Measurements from ENCODE around the gene SLC10A4. TPM values are rescaled to one million over a fixed set of nuclear protein-coding genes. Genes with fewer than 3 reads are reported as not detected.

The SLC10A4 gene
- total and polyA plus RNA-seq, 2 donors, result 1.2 to 3.2 TPM

DNA sequence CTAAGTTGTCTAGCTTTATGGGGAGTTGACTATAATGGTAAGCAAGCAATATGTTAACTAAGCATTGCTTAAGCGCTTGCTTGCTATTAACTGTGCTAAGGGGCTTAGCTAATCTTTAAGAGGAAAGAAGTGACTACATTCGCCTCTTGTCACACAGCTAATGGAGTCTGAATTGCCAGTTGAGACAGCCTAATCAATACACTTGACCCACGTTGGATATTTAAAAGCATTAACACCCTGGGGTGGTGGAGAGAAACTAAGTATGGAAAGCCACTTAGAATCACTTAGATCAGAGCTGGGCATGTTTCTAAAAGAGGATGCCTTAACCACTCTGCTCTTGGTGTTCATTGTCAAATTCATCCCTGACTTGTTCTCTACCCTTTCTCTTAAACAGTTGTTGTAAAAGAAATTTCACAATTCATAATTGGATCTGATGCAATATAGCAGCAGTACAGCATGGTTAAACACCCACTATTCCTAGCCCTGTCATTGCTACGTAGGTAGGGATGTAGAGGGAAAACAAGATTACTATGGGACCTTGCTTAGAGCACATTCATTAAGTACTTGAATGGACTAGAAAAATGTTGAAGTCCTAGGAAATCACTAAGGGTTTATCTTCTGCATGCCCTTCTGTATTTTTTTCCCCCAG, 10.4 kb downstream of the SLC10A4 start:
- DNase-seq (ENCODE audit: extremely low spot score), result no peak
- Histone ChIP-seq H3K4me3 (ENCODE audit: low read depth, low read length) (no peak overlapping the region), H3K4me1 (ENCODE audit: insufficient read depth) (peaks cover 2% of the 10 kb centered on the region), H3K36me3 (ENCODE audit: insufficient read depth) (peaks cover 2% of the 10 kb centered on the region), H3K27ac (ENCODE audit: low read depth) (no peak overlapping the region)
- WGBS, result 66% methylated on average over 4 of the region's 4 CpGs

DNA sequence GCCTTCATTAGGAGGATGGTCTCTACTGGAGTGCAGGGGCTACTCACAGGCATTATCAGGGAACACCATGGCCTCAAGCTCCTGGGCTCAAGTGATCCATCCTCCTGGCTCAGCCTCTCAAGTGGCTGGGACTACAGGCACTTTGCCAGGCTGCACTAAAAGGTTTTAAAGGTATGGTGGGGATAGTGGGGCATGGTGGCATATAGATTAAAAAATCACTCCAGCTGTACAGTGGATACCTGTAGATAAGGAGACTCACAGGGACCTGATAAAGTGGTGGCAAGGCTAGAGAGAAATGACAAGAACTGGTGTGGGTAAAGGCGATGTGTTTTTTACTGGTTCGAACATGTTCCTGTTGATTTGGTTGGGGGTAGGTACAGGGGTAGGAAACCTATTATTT, 12.8 kb downstream of the SLC10A4 start:
- over 99% methylated on average over 2 of the region's 2 CpGs for WGBS
- Histone ChIP-seq H3K4me3 (ENCODE audit: low read depth, low read length) (no peak overlapping the region), H3K4me1 (ENCODE audit: insufficient read depth) (no peaks in the 10 kb centered on the region), H3K36me3 (ENCODE audit: insufficient read depth) (peaks cover 2% of the 10 kb centered on the region), H3K27ac (ENCODE audit: low read depth) (no peak overlapping the region)
- no peak for DNase-seq (ENCODE audit: extremely low spot score)

GRCh38 chr4:48498895-48499294, 15.8 kb downstream of the SLC10A4 start:
- Histone ChIP-seq H3K36me3 (ENCODE audit: insufficient read depth) (peaks cover 2% of the 10 kb centered on the region), H3K4me3 (ENCODE audit: low read depth, low read length) (no peak overlapping the region), H3K27ac (ENCODE audit: low read depth) (no peak overlapping the region), H3K4me1 (ENCODE audit: insufficient read depth) (no peaks in the 10 kb centered on the region)
- 94% methylated on average over 4 of the region's 4 CpGs for WGBS
- DNase-seq (ENCODE audit: extremely low spot score), result no peak

DNA sequence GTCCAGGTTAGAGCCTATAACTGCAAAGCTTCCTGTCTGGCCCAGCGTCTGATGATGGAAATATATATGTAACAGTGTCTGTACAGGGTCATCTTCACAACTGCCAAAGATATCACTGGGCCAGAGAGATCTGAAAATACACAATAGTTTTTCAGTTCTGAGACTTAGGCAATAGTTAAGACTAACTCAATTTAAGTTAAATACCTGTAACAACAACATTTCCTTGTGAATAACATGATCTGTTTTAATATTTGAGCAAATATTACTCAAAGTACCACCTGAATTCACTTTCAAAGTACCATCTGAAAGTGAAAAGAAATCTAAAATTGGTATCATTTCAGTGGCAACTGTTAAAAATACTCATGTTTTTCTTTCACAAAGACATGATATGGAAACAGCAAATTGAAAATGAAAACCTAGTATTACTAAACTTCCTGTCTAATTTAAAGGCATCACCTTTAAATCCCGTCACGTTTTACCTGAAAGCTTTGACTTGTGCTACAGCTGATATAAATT, 16.5 kb downstream of the SLC10A4 start:
- no peak for DNase-seq (ENCODE audit: extremely low spot score)
- 83% methylated on average over 3 of the region's 3 CpGs for WGBS
- no peak overlapping the region for H3K4me3 ChIP-seq (ENCODE audit: low read depth, low read length)
- no peak overlapping the region for H3K27ac ChIP-seq (ENCODE audit: low read depth)
- no peaks in the 10 kb centered on the region for H3K4me1 ChIP-seq (ENCODE audit: insufficient read depth)
- H3K36me3 ChIP-seq (ENCODE audit: insufficient read depth), result peaks cover 2% of the 10 kb centered on the region

DNA sequence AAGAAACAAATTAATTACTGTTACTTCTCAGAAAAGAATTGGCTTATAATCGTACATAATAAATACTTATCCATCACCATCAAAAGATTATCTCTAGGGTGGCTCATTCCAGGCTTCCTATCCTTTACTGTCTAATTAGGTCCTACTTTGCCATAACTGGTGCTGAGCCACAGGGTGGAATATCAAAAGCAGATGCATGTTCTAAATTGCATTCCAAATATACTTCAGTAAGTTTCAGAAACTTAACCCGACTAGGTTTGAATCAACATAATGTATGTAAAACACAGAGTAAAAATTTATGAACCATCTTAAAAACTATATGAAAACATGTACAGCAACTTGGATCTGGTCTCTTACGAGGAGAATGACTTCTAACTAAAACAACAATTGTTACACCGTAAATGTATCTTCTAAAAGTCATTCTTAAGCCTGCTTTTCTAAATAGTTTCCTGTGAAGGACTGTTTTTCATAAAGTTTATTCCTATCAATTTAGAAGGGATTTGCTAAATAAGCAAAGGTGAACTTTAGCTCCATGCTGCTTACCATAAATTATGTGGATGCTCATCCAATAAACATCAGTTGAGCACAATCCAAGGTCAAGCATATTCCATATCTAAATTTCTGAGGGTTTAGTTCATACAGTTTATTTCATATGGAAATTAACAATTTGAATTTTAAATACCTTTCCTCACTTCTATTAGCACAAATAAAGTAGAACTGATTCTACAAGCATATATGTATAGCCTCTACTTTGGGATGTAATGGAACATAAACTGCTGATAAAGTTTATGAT, 20.3 kb downstream of the SLC10A4 start:
- 47% methylated on average over 4 of the region's 4 CpGs for WGBS
- H3K4me1 ChIP-seq (ENCODE audit: insufficient read depth), result no peaks in the 10 kb centered on the region
- no peaks in the 10 kb centered on the region for H3K36me3 ChIP-seq (ENCODE audit: insufficient read depth)
- DNase-seq (ENCODE audit: extremely low spot score), result no peak
- no peak overlapping the region for H3K4me3 ChIP-seq (ENCODE audit: low read depth, low read length)
- no peak overlapping the region for H3K27ac ChIP-seq (ENCODE audit: low read depth)

DNA sequence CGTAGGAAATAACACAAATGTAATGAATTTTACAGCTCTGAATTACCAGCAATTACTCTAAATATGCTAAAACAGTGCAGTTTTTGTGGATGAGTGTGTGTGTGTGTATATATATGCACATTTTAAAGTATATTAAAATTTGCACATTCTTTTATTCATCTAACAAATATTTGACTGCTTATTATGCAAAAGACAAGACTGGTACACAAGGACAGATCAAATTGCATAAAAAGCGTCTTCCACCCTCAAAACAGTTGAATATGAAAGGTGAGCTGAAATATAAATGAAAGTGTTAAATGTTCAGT, 20.8 kb downstream of the SLC10A4 start:
- H3K4me3 ChIP-seq (ENCODE audit: low read depth, low read length), result no peak overlapping the region
- H3K36me3 ChIP-seq (ENCODE audit: insufficient read depth), result no peaks in the 10 kb centered on the region
- 78% methylated on average over 2 of the region's 2 CpGs for WGBS

DNA sequence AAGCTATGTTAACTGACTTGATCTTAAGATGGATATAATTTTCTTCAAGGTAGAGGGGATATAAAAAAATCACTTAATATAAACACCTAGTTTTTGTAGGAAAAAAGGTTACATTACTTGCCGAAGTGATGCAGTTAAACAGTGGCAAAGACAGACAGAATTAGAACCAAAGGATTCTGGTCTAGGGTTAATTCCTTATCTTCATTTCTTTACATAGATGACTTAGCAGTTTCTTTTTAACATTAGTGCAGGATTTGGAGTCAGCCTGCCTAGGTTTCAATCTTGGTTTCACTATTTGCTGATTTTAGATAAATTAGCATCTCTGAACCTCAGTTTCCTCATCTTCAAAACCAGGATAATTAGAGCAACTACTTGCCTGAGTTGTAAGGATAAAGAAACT, 21.2 kb downstream of the SLC10A4 start:
- Histone ChIP-seq H3K4me3 (ENCODE audit: low read depth, low read length) (no peak overlapping the region), H3K36me3 (ENCODE audit: insufficient read depth) (no peaks in the 10 kb centered on the region), H3K27ac (ENCODE audit: low read depth) (no peak overlapping the region), H3K4me1 (ENCODE audit: insufficient read depth) (no peaks in the 10 kb centered on the region)
- WGBS, result 51% methylated on average over 1 of the region's 1 CpG
- DNase-seq (ENCODE audit: extremely low spot score), result no peak

More for the DNA sequence above, 20.8 kb downstream of the SLC10A4 start:
- Histone ChIP-seq H3K27ac (ENCODE audit: low read depth) (no peak overlapping the region), H3K4me1 (ENCODE audit: insufficient read depth) (no peaks in the 10 kb centered on the region)
- no peak for DNase-seq (ENCODE audit: extremely low spot score)

GRCh38 chr4:48506716-48507115, 23.6 kb downstream of the SLC10A4 start:
- 91% methylated on average over 2 of the region's 2 CpGs for WGBS
- no peaks in the 10 kb centered on the region for H3K36me3 ChIP-seq (ENCODE audit: insufficient read depth)
- no peak overlapping the region for H3K27ac ChIP-seq (ENCODE audit: low read depth)
- H3K4me1 ChIP-seq (ENCODE audit: insufficient read depth), result no peaks in the 10 kb centered on the region
- H3K4me3 ChIP-seq (ENCODE audit: low read depth, low read length), result no peak overlapping the region
- no peak for DNase-seq (ENCODE audit: extremely low spot score)

DNA sequence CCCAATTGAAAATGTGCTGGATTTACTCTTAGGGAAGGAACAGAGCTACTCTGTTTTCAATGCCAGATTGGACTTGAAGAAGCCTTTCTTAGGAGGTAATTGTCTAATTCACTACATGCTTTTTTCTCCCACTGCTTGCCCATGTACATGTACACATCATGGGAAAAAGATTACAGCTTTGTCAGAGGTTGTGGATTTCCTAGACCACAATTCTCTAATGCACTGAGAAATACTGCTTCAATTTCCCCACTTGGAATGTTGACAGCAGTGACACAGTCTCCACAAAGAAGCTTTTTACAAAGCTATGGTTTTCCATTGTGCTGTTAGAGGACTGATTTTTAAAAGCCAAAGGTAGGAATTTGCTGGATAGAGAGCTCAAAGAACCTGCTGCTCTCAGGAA, 26.4 kb downstream of the SLC10A4 start:
- no peak overlapping the region for H3K4me3 ChIP-seq (ENCODE audit: low read depth, low read length)
- H3K4me1 ChIP-seq (ENCODE audit: insufficient read depth), result no peaks in the 10 kb centered on the region
- H3K36me3 ChIP-seq (ENCODE audit: insufficient read depth), result no peaks in the 10 kb centered on the region
- H3K27ac ChIP-seq (ENCODE audit: low read depth), result no peak overlapping the region
- DNase-seq (ENCODE audit: extremely low spot score), result no peak

GRCh38 chr4:48518143-48518542, 35.0 kb downstream of the SLC10A4 start:
- 86% methylated on average over 3 of the region's 3 CpGs for WGBS
- DNase-seq (ENCODE audit: extremely low spot score), result no peak
- peaks cover 9% of the 10 kb centered on the region for H3K36me3 ChIP-seq (ENCODE audit: insufficient read depth)
- H3K4me3 ChIP-seq (ENCODE audit: low read depth, low read length), result no peak overlapping the region
- no peak overlapping the region for H3K27ac ChIP-seq (ENCODE audit: low read depth)
- no peaks in the 10 kb centered on the region for H3K4me1 ChIP-seq (ENCODE audit: insufficient read depth)

GRCh38 chr4:48526406-48526805, 43.3 kb downstream of the SLC10A4 start:
- H3K4me1 ChIP-seq (ENCODE audit: insufficient read depth), result no peaks in the 10 kb centered on the region
- no peak overlapping the region for H3K27ac ChIP-seq (ENCODE audit: low read depth)
- peaks cover 4% of the 10 kb centered on the region for H3K36me3 ChIP-seq (ENCODE audit: insufficient read depth)
- H3K4me3 ChIP-seq (ENCODE audit: low read depth, low read length), result no peak overlapping the region
- WGBS, result 74% methylated on average over 1 of the region's 1 CpG
- no peak for DNase-seq (ENCODE audit: extremely low spot score)

GRCh38 chr4:48538358-48538757, 55.2 kb downstream of the SLC10A4 start:
- DNase-seq (ENCODE audit: extremely low spot score), result no peak
- H3K27ac ChIP-seq (ENCODE audit: low read depth), result no peak overlapping the region
- H3K4me3 ChIP-seq (ENCODE audit: low read depth, low read length), result no peak overlapping the region
- H3K36me3 ChIP-seq (ENCODE audit: insufficient read depth), result peaks cover 4% of the 10 kb centered on the region
- H3K4me1 ChIP-seq (ENCODE audit: insufficient read depth), result no peaks in the 10 kb centered on the region
